GM12801 (cell line): Measurements from ENCODE around the gene STBD1.

ENCODE experiments used
- CTCF ChIP-seq: IDR thresholded peaks from one replicate; pipeline ENCODE4 v1.5.1; 2011; ENCODE audit warnings: control low read depth; ENCODE audit not compliant: insufficient read length; ENCODE audit errors: extremely low read depth

The STBD1 gene

GRCh38 chr4:76312457-76312856 lies 5.9 kb downstream of the STBD1 start:
- no peak for TF ChIP-seq CTCF

GRCh38 chr4:76313547-76313946 lies 7.0 kb downstream of the STBD1 start:
- no peak for TF ChIP-seq CTCF

GRCh38 chr4:76315267-76315918 lies 8.9 kb downstream of the STBD1 start:
- TF ChIP-seq CTCF = no peak

GRCh38 chr4:76316131-76316530 lies 9.6 kb downstream of the STBD1 start:
- TF ChIP-seq CTCF = no peak

GRCh38 chr4:76322236-76322635 lies 15.7 kb downstream of the STBD1 start:
- no peak for TF ChIP-seq CTCF

- TF ChIP-seq CTCF = no peak
These were observed 18.5 kb downstream of the STBD1 start for GRCh38 chr4:76325072-76325471.

- no peak for TF ChIP-seq CTCF
These were observed 20.0 kb downstream of the STBD1 start for GRCh38 chr4:76326515-76326914.
